ENCODE measurements around the gene NETO1. TPM values are rescaled to one million over a fixed set of nuclear protein-coding genes. Genes with fewer than 3 reads are reported as not detected.

NETO1 gene
- total RNA-seq, 4 donors from 2014 or later = 0.48 to 7.1 (median 0.92) TPM

DNA sequence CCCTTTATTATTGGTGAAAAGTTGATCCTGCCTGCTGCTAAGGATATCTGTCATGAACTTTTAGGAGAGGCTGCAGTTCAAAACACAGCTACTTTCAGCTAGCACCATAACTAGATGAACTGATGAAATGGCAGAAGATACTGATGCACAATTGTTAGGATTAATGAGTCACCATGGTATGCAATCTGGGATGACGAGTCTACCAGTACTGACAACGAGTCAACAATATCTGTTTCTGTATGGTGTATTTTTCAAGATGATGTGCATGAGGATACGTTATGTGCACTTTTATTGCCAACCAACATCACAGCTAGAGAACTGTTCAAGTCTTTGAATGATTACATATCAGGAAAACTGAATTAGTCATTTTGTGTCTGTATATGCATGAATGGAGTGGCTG is 68.7 kb downstream of the NETO1 start:
- ATAC-seq (ENCODE audit: low FRiP score) (no peak), DNase-seq (ENCODE audit: low spot score) (no peak)
- no peak for TF ChIP-seq CTCF (IDR thresholded peaks at IDR 0.05)

DNA sequence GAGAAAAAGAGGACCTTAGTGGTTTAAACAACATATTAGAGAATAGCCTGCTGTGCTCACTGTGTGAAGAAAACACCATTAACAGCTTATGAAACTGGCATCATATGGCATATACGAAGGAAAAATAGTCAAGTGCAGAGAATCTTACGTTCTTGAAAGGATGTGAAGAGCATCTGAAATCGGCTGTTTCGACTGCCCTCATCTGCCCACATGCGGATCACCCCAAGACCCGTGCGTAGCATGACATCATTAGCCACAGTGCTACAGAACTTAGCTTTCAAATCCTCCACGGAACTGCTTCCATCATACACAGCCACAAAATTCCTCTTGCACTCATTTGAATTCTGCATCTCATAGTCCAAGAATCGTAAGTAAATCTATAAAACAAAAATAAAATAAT is 84.3 kb downstream of the NETO1 start:
- no peak for TF ChIP-seq CTCF (IDR thresholded peaks at IDR 0.05)
- no peak for ATAC-seq (ENCODE audit: low FRiP score)
- no peak for DNase-seq (ENCODE audit: low spot score)

GRCh38 chr18:72774914-72775313 is 92.9 kb downstream of the NETO1 start:
- no peak for TF ChIP-seq CTCF (IDR thresholded peaks at IDR 0.05)
- ATAC-seq (ENCODE audit: low FRiP score) (no peak), DNase-seq (ENCODE audit: low spot score) (no peak)

- DNase-seq (ENCODE audit: low spot score) = no peak
Observed at GRCh38 chr18:72772916-72773315, 94.9 kb downstream of the NETO1 start.

DNA sequence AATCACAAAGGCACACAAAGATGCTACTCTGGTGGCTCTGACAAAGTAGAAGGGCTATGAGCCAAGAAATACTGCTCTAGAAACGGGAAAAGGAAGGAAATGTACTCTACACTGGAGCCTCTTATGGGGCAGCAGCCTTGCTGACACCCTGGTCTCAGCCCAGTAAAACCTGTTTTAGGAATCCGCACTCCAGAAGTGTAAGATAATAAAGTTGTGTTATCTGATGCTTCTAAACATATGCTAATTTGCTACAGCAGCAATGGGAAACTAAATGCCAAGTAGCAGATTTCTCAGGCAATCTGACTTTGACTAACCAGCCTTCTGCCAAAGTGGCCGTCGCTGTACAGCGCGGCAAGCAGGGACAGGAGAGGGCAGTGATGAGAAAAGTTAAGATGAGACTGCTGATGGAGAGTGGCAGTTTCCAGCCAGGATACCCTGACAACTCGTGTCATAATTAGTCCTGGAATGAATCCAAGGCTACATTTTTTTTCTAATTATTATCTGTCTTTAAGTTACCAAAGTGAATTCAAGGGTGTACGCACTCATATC is 99.0 kb downstream of the NETO1 start:
- ATAC-seq (ENCODE audit: low FRiP score) (no peak), DNase-seq (ENCODE audit: low spot score) (no peak)
- no peak for TF ChIP-seq CTCF (IDR thresholded peaks at IDR 0.05)

More at GRCh38 chr18:72772916-72773315, 94.9 kb downstream of the NETO1 start:
- ATAC-seq (ENCODE audit: low FRiP score) = no peak
- no peak for TF ChIP-seq CTCF (IDR thresholded peaks at IDR 0.05)

GRCh38 chr18:72762515-72763122 is 105.2 kb downstream of the NETO1 start:
- ATAC-seq (ENCODE audit: low FRiP score) (no peak), DNase-seq (ENCODE audit: low spot score) (no peak)
- peak in 1 of 3 donors; percentile 20 for TF ChIP-seq CTCF (IDR thresholded peaks at IDR 0.05)

DNA sequence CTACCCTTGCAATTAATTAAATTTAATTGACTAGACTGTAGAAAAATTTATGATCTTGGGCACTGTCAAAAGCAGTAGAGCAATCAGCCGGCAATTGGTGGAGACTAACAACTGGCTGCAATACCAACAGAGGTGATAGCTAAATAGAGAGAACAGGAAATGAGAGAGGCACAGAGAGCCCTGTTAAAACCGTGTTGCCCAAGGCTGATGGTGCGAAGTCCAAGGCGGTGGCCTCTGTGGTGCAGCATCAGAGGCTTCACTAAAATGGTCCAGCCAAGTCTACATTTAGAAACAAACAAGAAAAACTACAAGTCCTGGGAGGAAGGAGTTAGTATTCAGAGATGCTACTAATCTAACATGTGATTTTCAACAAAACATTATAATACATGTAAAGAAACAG is 115.6 kb downstream of the NETO1 start:
- ATAC-seq (ENCODE audit: low FRiP score) = no peak

More for the DNA sequence above, 115.6 kb downstream of the NETO1 start:
- no peak for DNase-seq (ENCODE audit: low spot score)
- TF ChIP-seq CTCF (IDR thresholded peaks at IDR 0.05) = no peak

Measured in omental fat pad (tissue), 4 donors.